Activated effector memory CD4-positive, alpha-beta T cell treated with Interleukin-2 at 50 U/mL for 16 hours (primary cell): ENCODE measurements around the gene DGCR6.
A peak's percentile ranks its signal among the peaks of the same experiment; 100 is the strongest.
"Not testable (repeated sequence)": the region's sequence is repeated elsewhere in the genome, so short reads cannot be mapped to it uniquely, and the experiment has no call there.

ENCODE experiments used
- DNase-seq: peaks from one replicate; pipeline ENCODE4 v3.0.0-alpha.2; 2020

The DGCR6 gene

GRCh38 chr22:18905540-18906409 lies at the start of gene DGCR6:
Gene DGCR6, plus strand, starts transcription at chr22:18906320. Its CDS starts 55 bp downstream, at chr22:18906375.
- no peak for DNase-seq

GRCh38 chr22:18859314-18859713 lies 46.8 kb upstream of the DGCR6 start:
- not testable (repeated sequence) for DNase-seq

GRCh38 chr22:18881260-18881659 lies 24.9 kb upstream of the DGCR6 start:
- peak; percentile 9 for DNase-seq

GRCh38 chr22:18884465-18884864 lies 21.7 kb upstream of the DGCR6 start:
- not testable (repeated sequence) for DNase-seq

- DNase-seq: no peak
Measured at GRCh38 chr22:18888115-18888514, 18.0 kb upstream of the DGCR6 start.

- DNase-seq: not testable (repeated sequence)
Measured at GRCh38 chr22:18890510-18891192, 15.5 kb upstream of the DGCR6 start.

GRCh38 chr22:18893775-18894174 lies 12.3 kb upstream of the DGCR6 start:
- not testable (repeated sequence) for DNase-seq

GRCh38 chr22:18896037-18896657 lies 10.0 kb upstream of the DGCR6 start:
- not testable (repeated sequence) for DNase-seq

- DNase-seq: not testable (repeated sequence)
Measured at GRCh38 chr22:18906410-18906745, 258 bp downstream of the DGCR6 start.

- DNase-seq: no peak
Measured at GRCh38 chr22:18906896-18907295, 776 bp downstream of the DGCR6 start.

GRCh38 chr22:18909556-18909955 lies 3.4 kb downstream of the DGCR6 start:
- DNase-seq: no peak

- not testable (repeated sequence) for DNase-seq
Measured at GRCh38 chr22:18911535-18911934, 5.4 kb downstream of the DGCR6 start.

- DNase-seq: not testable (repeated sequence)
Measured at GRCh38 chr22:18912264-18912946, 6.3 kb downstream of the DGCR6 start.

GRCh38 chr22:18914558-18914957 lies 8.4 kb downstream of the DGCR6 start:
- not testable (repeated sequence) for DNase-seq

- DNase-seq: not testable (repeated sequence)
Measured at GRCh38 chr22:18915550-18915949, 9.4 kb downstream of the DGCR6 start.

- DNase-seq: not testable (repeated sequence)
Measured at GRCh38 chr22:18917818-18918217, 11.7 kb downstream of the DGCR6 start.

- not testable (repeated sequence) for DNase-seq
Measured at GRCh38 chr22:18920257-18920902, 14.3 kb downstream of the DGCR6 start.

- no peak for DNase-seq
Measured at GRCh38 chr22:18925368-18926064, 19.4 kb downstream of the DGCR6 start.

- DNase-seq: no peak
Measured at GRCh38 chr22:18927020-18927419, 20.9 kb downstream of the DGCR6 start.

GRCh38 chr22:18927573-18927972 lies 21.5 kb downstream of the DGCR6 start:
- no peak for DNase-seq

GRCh38 chr22:18929459-18929858 lies 23.3 kb downstream of the DGCR6 start:
- no peak for DNase-seq
